ENCODE data around the gene ALOX5AP.

The ALOX5AP gene

DNA sequence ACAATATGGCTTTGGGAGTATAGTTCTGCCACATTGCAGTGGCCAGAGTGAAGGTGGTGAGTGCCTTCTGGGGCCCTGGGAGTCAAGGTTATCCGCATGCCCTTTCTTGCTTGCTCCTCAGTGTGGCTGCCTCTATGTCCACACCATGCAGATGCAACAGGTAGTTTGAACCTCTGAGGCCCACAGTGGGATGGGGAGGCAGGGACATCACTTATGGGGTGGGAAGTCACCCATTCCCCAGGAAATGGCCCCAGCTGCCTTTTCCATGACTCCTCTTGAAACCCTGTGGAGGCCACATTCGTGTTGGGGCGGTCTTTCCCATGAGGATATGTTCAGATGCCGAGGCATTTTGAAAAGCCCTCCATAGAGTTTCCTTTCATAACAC, 20.0 kb upstream of the ALOX5AP start:
- DNase-seq, result no peak

- no peak for DNase-seq
Observed at GRCh38 chr13:30715837-30716236, 19.5 kb upstream of the ALOX5AP start.

GRCh38 chr13:30718661-30719524, 16.4 kb upstream of the ALOX5AP start:
- no peak for DNase-seq

DNA sequence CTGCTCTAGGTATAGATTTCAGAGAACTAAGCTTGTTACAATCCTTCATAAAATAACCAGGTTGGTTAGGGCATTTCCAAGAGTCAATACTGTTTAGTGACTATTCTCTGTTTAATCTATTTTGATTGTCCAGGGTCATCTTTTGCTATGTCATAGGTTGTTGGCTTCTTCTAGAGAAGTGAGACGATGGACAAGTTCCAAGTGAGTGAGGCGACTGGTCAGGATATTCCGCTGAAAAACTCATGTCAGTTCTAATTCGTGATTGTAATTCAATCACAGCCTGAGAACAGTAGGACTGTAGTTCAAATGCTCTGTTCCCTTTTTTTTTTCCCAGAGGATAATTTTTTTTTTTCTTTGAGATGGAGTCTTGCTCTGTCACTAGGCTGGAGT, 15.8 kb upstream of the ALOX5AP start:
- no peak for DNase-seq

GRCh38 chr13:30720172-30720869, 15.0 kb upstream of the ALOX5AP start:
- no peak for DNase-seq

GRCh38 chr13:30721936-30722335, 13.4 kb upstream of the ALOX5AP start:
- DNase-seq, result no peak

- DNase-seq, result no peak
Observed at GRCh38 chr13:30722361-30722760, 13.0 kb upstream of the ALOX5AP start.

DNA sequence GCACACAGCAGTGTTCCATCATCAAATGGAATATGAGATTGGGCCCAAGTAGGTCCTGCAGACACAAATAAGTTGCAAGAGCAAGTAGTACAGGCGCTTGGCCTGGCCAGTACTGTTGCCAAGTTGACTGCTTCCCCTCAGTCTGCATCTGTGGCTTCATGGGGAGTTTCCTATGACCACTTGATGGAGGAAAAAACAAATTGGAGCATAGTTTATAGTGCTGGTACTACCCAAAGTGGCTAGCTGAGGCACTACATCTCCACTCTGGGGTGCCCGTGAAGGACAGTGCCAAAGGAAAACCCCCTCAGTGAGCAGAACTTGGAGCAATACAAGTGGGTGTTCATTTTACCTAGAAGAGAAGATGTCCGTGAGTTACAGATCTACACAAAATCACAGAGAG, 10.6 kb upstream of the ALOX5AP start:
- no peak for DNase-seq

GRCh38 chr13:30725326-30726085, 9.8 kb upstream of the ALOX5AP start:
- no peak for DNase-seq

- no peak for DNase-seq
Observed at GRCh38 chr13:30726192-30726591, 9.2 kb upstream of the ALOX5AP start.

GRCh38 chr13:30727491-30728355, 7.6 kb upstream of the ALOX5AP start:
- no peak for DNase-seq

DNA sequence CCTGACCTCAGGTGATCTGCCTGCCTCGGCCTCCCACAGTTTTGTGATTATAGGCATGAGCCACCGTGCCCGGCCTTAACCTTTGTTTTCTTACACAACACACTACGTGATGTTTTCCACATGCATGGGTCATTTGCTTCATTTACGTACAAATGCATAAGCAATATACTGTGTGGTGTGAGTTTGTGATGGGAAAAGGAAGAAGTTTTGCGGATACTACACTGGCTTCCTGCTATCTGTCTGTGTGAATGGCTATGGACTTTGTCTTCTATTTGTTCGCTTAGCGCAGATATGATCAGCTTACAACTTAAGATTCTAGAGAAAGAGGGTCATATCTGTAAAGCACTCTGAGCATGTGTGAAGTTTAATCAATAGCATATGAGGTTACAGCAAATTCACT, 5.5 kb upstream of the ALOX5AP start:
- no peak for DNase-seq

- DNase-seq, result peak; percentile 71
Observed at GRCh38 chr13:30730526-30730925, 4.8 kb upstream of the ALOX5AP start.

DNA sequence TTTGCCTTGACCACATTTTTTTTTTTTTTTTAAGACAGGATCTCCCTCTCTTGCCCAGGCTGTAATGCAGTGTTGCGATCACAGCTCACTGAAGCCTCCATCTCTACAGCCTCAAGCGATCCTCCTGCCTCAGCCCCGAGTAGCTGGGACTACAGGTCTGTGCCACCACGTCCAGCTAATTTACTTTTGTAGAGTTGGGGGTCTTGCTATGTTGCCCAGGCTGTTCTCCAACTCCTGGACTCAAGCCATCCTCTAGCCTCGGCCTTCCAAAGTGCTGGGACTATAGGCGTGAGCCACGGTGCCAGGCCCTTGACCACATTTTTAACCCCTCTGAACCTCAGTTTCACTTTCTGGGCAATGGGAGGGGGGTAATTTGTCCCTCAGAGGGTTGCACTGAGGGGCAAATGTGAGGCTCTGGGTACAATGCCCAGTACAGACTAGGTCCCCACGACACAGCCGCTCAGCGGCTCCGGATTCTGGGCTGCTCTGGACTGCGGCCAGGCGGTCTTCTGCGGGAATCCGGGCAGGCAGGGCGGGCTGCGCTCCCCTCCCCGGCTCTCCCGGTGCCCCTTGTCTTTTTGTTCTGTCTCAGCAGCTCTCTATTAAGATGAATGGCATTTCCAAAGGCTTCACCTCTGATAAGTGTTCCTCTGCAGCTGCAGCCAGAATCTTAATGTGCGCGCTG, 3.8 kb upstream of the ALOX5AP start:
- no peak for DNase-seq

GRCh38 chr13:30732046-30732390, 3.3 kb upstream of the ALOX5AP start:
- no peak for DNase-seq

DNA sequence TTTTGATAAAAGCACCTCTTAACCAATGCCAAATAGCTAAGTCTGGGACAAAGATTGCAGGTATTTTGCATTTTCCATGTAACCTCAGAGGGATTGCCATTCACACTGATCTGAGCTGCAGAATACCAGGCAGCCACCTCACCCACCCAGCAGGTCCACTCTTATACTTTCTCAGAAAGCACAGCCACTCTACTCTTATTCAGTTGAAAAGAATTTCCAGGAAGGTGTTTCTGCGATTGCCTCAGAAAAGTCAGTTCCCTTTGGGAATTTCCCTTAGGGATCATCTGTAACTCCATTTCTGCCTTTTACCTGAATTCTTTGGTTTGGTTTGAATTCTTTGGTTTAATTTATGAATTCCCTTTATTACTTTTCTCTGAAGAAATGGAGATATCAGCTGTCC, 904 bp upstream of the ALOX5AP start:
- no peak for DNase-seq

GRCh38 chr13:30735872-30736175, 481 bp downstream of the ALOX5AP start:
- DNase-seq, result no peak

DNA sequence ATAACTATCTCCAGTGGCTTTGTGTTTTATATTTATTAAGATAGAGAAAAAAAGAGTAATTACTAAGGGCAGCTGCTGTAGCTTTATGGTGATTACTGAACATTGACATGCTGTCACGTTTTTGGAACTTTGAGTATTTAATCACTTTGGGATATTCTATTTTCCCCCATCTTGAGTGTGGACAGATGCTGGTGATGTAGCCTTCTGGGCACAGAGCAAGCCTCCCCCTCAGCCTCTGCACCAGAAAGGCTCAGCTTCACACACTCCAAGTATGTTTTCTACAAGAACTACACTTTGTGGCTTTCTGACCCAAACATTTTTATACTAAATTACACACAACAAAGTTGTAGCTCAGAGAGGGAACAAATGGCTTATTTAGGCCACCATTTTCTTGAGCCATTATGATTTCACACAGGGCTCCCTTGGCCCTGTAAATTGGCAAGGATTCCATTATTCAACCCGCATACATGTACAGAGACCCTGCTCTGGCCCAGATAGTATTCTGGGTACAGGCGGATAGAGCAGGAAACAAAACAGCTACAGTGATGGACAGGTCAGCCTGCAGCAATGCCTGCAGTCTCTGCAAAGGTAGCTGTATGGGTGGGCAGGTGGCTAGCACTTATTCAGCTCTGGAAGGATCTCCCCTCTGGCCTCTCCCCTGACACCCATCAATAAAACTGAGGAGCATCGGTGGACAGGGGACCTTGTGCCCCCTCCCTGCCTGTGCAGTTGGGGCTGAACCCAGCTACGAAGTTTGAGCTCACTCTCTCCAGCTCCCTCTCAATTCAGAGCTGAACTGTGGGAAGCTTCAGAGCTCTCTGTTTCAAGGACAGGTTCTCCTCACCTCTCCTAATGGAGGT, 1.3 kb downstream of the ALOX5AP start:
- no peak for DNase-seq

DNA sequence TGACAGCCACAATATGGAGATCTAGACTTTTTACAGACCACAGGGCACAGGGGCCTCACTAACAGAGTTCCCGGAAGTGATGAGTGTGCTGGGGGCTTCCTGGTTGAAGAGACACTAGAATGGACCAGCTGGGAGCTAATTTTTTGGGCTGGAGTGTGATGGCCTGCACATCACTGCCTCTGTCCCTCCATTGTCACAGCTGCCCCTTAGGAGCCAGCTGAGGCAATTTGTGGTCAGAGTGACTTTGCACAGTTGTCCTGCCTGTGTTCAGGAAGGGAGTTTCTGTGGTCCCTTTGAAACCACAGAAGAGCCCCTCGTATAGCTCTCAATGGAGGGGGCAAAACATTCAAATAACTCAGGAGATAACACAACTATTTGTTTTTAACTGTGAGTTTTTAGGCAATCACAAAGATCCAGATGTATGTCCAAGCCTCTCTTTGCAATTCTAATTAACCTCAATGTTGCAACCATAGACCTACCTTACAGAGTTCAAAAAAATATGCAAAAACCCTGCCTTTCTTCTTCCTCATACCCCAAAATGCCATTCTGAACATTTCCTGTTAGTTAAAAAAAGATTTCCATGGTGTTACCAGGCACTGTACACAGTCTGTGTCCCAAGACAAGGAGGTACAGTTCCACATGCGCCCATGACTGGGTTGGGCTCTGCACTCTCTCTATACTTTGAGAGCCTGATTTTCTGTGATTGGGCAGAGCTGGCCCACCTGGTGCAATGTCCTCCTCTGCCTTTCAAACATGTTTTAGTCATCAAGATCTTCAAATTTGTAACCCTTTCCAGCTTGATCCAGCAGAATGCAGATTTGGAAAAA, 2.4 kb downstream of the ALOX5AP start:
- no peak for DNase-seq

DNA sequence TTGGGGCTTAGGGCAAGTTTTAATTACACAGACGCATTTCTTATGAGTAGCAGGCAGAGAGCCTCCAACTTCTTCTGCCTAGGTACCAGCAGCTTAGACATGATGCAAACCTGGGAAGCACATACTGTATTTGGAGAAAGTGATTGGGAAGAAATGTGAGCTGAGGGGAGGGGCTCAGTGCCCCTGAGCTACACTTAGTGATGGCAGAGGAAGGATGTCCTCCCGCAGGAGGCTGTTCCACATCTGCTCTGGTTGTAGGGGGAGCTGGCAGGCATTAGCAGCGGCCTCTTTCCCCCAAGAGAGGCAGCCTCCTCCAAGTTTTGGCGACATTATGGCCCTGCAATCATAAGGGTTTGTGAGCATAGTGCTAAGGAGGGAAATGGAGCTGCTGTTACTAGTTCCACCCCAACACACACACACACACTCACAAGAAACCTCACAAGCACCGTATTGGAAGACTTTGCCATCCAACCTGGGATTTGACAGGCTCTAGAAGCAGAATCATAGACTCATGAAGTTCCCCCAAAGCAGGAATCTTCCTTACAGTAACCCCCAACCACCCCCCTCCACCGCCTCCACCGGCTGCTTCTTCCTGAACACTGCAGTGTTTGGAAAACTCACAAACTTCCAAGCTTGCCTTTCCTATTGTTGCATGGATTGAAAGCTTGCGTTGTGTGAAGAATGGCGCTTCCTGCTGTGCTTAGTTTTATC, 3.3 kb downstream of the ALOX5AP start:
- DNase-seq, result no peak

Data from NCI-H748 treated with DMSO at 0.1 percent for 48 hours (cell line).